GM12878 (cell line): ENCODE results near the gene PSAPL1.

ENCODE experiments used
- BCL3 ChIP-seq: IDR thresholded peaks from 2 replicates; pipeline ENCODE4 v1.6.1; 2011; ENCODE audit warnings: borderline replicate concordance, low read depth, mild to moderate bottlenecking, moderate library complexity, low read length; ENCODE audit not compliant: insufficient read depth, poor library complexity, severe bottlenecking
- CBFB ChIP-seq: IDR thresholded peaks from 2 replicates; pipeline ENCODE4 v1.6.1; 2016; ENCODE audit warnings: antibody characterized with exemption, low read depth
- CTCF ChIP-seq, 3 experiments: IDR thresholded peaks in 2 of 3; conservative IDR thresholded peaks in 1 of 3; 2 replicates each; pipeline ENCODE4 v1.5.1; 2011; ENCODE audit warnings: low read depth in 3 of 3, low read length in 3 of 3, mild to moderate bottlenecking in 3 of 3, control low read depth in 2 of 3, moderate library complexity in 2 of 3, inconsistent platforms in 1 of 3, mixed read lengths in 1 of 3; ENCODE audit not compliant: control insufficient read depth in 2 of 3, insufficient read depth in 1 of 3; ENCODE audit errors: extremely low read depth in 1 of 3
- EZH2 ChIP-seq: IDR thresholded peaks from 2 replicates; pipeline ENCODE4 v1.6.1; 2012; ENCODE audit warnings: low read depth, mild to moderate bottlenecking, control low read depth, inconsistent platforms, low read length, borderline replicate concordance; ENCODE audit not compliant: control insufficient read depth
- POLR2A ChIP-seq: IDR thresholded peaks from 2 replicates; pipeline ENCODE4 v1.6.1; 2011; ENCODE audit warnings: low read depth, mild to moderate bottlenecking, low read length
- POLR2AphosphoS2 ChIP-seq: IDR thresholded peaks from 2 replicates; pipeline ENCODE4 v1.6.1; 2011; ENCODE audit warnings: low read depth, mild to moderate bottlenecking, low read length, improper control_type of control experiment, moderate library complexity
- POLR2AphosphoS5 ChIP-seq: IDR thresholded peaks from 2 replicates; pipeline ENCODE4 v1.6.1; 2011; ENCODE audit warnings: mild to moderate bottlenecking, low read length, inconsistent platforms
- RAD21 ChIP-seq: IDR thresholded peaks from 2 replicates; pipeline ENCODE4 v1.6.1; 2011; ENCODE audit warnings: mild to moderate bottlenecking, low read depth, low read length, moderate library complexity; ENCODE audit not compliant: insufficient read depth
- RCOR1 ChIP-seq: conservative IDR thresholded peaks from 2 replicates; pipeline ENCODE4 v1.6.1; 2012; ENCODE audit warnings: low read depth, low read length, improper control_type of control experiment
- RFX5 ChIP-seq: IDR thresholded peaks from 2 replicates; pipeline ENCODE4 v1.6.1; 2011; ENCODE audit warnings: low read depth, low read length, improper control_type of control experiment
- SUPT20H ChIP-seq: IDR thresholded peaks from 2 replicates; pipeline ENCODE4 v1.6.1; 2011; ENCODE audit warnings: low read depth, mild to moderate bottlenecking, low read length, moderate library complexity, borderline replicate concordance; ENCODE audit not compliant: control insufficient read depth
- TARDBP ChIP-seq: IDR thresholded peaks from 2 replicates; pipeline ENCODE4 v1.6.1; 2016; ENCODE audit warnings: borderline replicate concordance
- YY1 ChIP-seq: IDR thresholded peaks from 2 replicates; pipeline ENCODE4 v1.6.1; 2011; ENCODE audit warnings: low read depth, mild to moderate bottlenecking, low read length
- ZBTB33 ChIP-seq: fragments of 450-650 bp; IDR thresholded peaks from 2 replicates; pipeline ENCODE4 v1.6.1; 2017; ENCODE audit warnings: mild to moderate bottlenecking

GRCh38 chr4:7459471-7459870 is 24.7 kb upstream of the PSAPL1 start:
- TF ChIP-seq BCL3 (no peak), POLR2AphosphoS2 (no peak), POLR2AphosphoS5 (no peak), CTCF (IDR thresholded peaks at IDR 0.05 in 2 of 3, conservative IDR thresholded peaks at IDR 0.05 in 1 of 3; ENCODE audit: control insufficient read depth in 2 of 3, extremely low read depth in 1 of 3, insufficient read depth in 1 of 3, low read depth in 3 of 3, low read length in 3 of 3) (no peak), YY1 (no peak), RCOR1 (no peak), TARDBP (no peak), SUPT20H (no peak), ZBTB33 (no peak), POLR2A (no peak), CBFB (no peak), EZH2 (no peak), RAD21 (no peak), RFX5 (no peak)
